GM18873 (cell line): ENCODE data around the gene SYK.
"Not testable (repeated sequence)": the region's sequence is repeated elsewhere in the genome, so short reads cannot be mapped to it uniquely, and the experiment has no call there.

Experiments
- ATAC-seq: cut with Tn5 transposase; IDR thresholded peaks from one replicate; pipeline ENCODE4 v1.9.1; 2021; ENCODE audit warnings: mild to moderate bottlenecking, moderate library complexity, moderate number of reproducible peaks; ENCODE audit not compliant: unreplicated experiment, low FRiP score

The SYK gene

DNA sequence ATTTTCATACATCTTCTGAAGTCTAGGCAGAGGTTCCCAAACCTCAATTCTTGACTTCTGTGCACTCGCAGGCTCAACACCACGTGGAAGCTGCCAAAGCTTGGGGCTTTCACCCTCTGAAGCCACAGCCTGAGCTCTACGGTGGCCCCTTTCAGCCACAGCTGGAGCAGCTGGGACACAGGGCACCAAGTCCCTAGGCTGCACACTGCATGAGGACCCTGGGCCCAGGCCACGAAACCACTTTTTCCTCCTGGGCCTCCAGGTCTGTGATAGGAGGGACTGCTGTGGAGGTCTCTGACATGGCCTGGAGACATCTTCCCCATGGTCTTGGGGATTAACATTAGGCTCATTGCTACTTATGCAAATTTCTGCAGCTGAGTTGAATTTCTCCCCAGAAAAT is 18.8 kb downstream of the SYK start:
- ATAC-seq, result not testable (repeated sequence)

DNA sequence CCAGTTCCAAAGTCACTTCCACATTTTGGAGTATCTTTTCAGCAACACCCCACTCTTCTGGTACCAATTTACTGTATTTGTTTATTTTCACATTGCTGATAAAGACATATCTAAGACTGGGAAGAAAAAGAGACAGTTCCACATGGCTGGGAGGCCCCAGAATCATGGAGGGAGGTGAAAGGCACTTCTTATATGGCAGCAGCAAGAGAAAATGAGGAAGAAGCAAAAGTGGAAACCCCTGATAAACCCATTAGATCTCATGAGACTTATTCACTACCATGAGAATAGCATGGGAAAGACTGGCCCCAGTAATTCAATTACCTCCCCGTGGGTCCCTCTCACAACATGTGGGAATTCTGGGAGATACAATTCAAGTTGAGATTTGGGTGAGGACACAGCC is 19.6 kb downstream of the SYK start:
- not testable (repeated sequence) for ATAC-seq

DNA sequence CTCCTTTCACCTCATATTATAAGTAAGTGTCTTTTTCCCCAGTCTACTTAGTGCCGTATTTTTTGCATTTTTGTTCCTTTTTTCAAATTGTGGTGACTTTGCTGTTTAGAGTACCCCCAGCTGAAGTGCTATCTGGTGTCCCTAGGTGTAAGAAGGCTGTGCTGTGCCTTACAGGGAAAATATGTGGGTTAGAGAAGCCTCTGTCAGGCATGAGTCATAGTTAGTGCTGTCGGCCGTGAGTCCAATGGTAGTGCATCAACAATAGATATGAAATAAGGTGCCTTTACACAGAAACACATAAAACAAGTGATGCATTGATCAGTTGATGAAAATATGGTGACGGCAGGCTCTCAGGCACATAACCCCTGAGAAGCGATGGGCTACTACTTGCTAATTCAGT is 20.1 kb downstream of the SYK start:
- no peak for ATAC-seq

DNA sequence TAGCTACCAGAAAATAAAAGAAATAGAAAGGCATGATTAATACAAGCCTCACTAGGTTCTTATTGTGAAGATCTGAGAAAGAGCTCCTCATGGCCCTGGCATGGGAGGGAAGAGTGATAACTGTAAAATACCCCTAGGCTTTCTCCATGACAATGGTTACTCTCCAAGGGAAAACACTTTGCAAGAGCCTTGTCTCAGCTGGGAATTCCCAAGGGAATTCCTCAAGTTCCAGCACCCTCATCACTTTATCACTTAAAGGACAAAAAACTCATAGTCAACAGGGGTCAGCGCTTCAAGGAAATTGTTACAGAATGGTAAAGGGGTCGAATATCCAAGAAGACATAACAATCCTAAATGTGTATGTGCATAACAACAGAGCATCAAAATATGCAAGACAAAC is 21.2 kb downstream of the SYK start:
- no peak for ATAC-seq

DNA sequence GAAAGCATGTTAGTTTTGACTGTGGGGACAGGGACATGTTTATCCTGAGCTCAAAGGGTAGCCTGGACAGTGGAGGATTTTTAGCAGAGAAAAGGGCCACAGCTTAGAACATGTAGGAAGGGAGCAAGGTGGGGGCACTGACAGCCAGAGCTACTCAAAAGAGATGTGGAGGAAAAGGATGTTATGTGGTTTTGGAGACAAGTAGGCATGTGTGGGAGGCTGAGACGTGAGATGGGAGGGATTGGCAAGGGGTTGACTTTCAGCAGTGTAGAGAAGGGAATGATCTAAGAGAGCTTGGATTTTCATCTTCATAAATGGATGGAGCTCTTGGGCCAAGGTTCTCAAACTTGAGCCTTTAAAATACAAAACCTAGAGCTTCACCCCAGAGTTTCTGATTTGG is 24.0 kb downstream of the SYK start:
- ATAC-seq, result no peak

DNA sequence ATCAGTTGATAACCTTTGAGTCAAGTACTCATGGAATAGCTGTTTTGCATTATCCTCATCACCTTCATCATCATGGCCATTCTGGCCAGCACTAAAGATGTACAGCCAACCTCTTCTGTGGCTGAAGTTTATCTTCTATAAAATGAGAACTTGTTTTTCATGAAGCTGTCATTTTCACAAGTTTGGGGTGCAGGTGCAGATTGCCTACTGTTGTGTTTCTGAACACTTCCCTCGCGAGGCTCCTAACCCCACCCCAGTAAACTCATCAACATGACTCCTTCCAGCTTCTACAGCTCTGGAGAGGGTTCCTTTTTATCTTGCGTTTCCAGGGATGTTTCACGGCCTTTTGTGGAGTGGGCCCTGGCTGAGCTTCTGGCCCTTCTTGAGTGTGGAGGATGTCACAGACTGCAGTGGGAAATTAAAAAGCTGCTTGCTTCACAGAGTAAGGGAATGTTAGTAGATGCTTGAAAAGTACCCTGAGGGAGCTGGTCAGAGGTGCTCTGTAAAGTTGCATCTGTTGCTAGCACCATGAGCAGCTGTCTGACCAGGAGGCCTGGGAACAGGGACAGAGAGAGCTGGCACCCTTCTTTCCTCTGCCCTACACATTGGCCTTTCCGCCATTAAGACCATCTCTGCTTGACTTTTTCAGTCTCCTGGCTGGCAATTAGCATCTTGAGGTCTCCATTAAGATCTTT is 24.9 kb downstream of the SYK start:
- no peak for ATAC-seq

DNA sequence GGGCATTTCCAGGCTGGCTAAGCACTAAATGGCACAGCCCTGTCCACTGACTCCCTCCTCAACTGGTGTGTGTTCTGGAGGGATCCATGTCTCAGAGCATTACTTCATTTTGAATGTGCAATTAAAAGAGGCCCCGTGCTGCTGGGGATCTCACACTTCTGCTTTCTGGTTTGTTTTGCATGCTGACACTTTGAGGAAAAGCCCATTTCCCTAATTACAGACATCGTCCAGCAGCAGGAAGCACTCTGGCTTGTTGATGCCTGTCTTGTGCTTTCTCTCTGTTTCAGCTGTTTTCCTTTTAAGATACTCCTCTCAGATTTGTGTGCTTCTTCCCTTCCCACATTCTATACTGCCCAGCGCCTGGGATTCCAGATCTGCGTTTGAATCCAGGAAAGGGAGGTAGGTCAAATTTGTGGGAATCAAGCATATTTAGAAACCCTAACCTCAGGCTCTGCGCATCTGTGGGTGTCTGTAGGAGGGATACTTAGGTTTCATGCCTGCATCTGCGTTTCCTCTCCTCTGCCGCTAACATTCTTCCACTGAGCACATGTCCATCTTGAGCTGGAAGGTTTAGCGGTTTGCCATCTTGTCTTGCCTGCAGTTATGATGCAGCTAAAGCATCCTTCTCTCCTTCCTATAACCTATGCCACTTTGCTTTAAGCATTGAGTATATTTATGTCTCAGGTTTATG is 25.7 kb downstream of the SYK start:
- ATAC-seq, result peak; percentile 57

DNA sequence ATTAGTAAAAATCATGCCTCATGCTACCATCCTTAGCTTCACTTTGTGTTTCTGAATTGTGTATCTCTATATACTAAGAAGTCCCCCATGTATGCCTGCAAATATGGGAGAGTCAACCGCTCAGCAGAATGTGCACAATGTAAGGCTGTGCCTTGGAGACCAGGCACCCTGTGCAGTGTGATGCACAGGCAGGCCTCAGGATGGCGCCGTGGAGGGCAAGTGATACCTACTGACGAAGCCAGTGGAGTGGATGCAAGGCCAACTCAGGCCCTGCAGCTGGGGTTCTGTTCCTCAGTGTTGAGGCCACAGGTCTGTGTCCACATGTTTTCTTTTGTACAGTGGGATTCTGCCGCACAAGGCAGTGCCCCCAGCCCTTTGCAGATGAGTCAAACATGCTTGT is 28.4 kb downstream of the SYK start:
- no peak for ATAC-seq

DNA sequence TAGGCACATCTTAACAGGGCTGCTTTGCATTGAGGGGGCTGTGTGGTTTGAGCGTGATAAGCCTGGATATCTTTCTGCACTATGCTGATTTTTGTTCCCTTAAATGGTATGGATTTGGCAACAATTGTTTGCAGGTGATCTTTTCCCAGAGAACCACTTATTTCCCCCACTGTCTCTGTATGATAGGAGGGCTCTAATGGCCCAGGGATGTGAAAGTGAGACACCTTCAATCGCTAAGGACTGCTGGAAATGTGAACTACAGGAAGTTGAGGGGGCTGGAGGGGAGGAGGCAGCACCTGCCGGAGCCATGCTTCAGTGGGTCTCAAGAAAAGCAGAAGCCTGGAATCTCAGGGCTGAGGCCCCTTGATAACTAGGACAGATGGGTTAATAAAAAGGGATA is 29.4 kb downstream of the SYK start:
- ATAC-seq, result no peak

DNA sequence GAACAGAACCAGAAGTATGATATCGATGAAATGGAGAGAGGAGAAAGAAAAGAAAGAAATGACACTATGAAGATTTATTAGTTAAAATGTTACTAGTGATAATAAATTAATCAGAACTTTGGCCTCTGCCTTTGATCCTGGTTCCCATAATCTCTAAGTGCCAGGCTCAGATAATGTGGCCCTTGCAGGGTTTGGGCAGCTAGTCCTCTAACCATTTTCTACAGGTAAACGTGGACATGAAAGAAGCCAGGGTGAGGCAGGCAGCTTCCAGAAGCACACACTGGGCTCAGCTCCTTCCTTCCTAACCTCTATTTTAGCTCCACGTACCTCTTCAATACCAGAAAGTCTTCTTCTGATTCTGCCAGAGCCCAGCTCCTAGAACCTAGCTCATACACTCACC is 30.6 kb downstream of the SYK start:
- ATAC-seq, result no peak

DNA sequence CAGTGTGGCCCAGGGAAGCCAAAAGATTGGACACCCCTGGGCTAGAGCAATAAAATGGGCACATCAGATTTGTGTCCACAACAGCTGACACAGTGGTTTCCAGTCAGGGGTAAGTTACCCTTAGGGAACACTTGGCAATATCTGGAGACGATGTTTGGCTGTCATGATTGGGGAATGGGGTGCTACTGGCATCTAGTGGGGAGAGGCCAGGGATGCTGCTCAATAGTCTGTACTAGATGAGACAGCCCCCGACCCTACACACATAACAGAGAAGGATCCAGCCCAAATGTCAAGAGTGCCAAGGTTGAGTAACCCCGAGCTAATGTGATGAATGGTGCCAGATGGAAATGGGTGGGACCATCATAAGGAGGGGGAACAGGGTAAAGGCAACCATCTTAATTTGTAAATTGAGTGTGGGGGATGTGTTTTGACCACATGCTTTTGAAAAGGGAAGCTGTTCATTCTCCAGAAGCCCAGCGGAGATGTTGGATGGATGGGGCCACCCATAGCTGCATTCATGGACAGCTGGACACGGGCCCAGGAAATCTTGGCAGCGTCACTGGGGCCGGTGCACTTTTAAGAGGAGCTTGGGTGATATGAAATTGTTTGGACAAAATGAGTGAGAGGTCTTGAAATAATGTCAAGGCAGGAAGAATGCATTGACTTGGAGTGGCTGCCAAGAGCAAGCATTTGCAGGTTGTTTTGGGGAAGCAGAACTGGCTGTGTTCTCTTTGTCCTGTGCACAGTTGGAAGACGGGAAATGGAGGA is 33.4 kb downstream of the SYK start:
- ATAC-seq, result no peak

DNA sequence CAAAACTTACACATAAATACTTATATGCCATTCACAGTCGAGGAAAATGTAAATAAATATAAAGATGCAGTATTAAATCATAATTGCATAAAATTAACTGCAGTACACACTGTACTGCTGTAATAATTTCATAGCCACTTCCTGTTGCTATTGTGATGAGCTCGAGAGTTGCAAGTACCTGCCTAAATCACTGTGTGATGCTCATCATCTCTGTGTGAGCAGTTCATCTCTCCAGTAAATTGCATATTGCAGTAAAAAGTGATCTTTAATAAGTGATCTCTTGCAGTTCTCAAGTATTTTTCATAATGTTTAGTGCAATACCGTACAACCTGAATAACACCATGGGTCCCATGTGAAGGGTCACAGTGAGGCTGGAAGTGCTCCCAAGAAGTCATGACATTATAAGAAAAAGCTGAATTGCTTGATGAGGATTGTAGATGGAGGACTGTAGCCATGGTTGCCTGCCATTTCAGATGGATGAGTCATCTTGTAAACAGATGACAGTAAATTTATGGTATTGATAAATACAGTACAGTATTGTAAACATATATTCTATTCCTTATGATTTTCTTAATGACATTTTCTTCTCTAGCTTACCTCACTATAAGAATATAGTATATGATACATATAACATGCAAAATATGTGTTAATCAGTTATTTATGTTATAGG is 34.9 kb downstream of the SYK start:
- ATAC-seq, result no peak

DNA sequence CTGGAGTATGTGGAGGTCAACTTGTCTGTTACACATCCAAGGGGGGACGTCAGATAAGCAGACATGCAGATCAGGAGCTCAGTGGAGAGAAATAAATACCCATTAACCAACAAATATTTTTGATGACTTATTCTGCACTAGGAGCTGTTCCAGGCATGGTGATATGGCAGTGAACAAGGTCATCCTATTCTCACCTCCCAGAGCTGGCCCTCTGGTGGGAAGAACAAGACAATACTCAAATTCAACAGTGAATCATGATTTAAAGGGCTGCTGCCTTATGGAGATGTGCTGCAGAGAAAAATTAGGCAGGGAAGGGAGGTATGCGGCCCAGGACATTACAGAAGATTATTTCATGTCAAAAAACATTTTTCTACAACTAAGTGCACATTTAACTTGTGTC is 36.5 kb downstream of the SYK start:
- ATAC-seq, result no peak

DNA sequence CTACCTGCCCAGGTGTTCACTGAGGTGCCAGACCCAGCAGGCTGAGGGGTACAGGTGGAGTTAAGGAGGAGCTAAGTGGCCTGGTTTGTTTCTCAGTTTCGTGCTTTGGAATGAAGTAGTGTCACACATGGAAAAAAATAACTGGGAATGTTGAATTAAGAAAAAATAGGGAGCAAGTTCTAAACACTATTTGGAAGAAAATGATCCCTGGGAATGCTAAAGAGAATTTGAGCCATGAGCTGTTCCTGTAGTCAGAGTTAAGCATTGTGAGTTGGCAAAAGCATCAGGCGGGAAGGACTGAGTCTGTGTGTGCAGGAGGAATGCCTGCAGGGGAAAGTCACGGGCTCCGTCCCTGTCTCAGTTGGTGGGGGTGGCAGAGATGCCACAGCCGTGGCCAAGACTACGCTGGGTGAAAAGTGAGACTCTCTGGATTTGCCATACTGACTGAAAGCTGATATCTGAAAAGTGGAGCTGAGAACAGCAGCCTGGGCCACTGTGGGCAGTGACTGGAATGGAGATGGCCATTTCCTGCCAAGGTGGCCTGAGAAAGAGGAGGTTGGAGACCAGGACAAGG is 37.0 kb downstream of the SYK start:
- no peak for ATAC-seq

DNA sequence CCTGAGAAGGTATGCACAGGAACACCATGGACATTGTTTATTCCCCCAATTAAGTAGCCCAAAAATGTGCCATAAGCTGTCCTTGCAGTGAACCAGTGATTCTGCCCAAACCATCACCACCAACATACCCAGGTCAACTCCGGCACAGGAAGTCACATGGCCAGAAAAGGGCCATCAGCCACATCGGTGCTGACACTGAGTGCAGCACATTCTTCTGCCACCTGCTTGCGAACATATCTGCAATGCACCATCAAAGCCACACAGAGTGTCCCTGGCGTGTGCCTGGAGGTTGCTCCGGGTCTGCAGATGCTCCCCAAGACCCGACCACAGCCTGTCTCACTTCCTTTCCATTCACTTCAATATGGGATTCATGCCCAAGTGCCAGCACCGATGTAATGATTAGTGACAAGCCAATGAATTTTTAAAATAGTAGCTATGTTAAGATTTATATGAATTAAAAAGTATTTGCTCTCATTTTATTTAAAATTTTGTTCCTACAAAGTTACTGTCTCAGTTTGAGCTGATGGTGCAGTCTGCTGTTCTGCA is 37.6 kb downstream of the SYK start:
- ATAC-seq, result no peak

DNA sequence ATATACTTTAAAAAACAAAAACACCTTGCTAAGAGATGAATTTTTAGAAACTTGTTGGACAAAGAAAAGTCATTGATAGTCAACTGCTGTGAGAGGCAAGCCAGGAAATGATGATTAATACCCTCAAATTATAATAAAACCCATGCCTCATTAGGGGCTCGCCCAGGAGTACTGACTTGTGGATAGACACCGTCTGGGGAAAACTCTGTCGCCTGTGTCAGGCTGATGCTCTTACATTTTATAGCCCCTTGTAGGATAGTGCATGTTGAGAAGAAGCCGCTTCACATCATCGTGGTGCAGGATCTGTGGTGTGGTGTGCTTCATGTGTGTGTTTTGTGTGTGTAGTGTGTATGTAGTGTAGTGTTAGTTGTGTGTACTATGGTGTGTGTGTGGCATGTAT is 39.1 kb downstream of the SYK start:
- no peak for ATAC-seq

DNA sequence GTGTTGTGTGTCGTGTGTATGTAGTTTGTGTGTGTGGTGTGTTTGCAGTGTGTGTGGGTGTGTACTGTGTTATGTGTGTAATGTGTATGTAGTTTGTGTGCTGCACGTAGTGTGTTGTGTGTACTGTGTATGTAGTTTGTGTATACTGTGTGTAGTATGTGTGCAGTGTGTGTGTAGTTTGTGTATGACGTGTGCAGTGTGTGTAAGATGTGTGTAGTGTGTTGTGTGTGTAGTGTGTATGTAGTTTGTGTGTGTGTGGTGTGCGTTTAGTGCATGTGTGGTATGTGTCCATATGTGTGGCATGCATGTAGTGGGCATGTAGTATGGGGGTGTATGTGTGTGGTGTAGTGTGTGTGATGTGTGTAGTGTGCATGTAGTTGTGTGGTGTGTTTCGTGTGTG is 39.6 kb downstream of the SYK start:
- no peak for ATAC-seq

DNA sequence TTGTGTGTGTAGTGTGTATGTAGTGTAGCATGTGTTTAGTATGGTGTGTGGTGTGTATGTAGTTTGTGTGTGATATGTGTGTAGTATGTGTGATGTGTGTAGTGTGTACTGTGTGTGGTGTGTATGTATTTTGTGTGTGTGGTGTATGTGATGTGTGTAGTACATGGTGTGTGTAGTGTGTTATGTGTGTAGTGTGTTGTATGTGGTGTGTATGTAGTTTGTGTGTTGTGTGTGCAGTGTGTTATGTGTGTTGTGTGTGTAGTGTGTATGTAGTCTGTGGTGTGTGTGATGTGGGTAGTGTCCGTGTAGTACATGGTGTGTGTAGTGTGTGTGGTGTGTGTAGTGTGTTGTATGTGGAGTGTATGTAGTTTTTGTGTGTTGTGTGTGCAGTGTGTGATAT is 40.0 kb downstream of the SYK start:
- no peak for ATAC-seq

DNA sequence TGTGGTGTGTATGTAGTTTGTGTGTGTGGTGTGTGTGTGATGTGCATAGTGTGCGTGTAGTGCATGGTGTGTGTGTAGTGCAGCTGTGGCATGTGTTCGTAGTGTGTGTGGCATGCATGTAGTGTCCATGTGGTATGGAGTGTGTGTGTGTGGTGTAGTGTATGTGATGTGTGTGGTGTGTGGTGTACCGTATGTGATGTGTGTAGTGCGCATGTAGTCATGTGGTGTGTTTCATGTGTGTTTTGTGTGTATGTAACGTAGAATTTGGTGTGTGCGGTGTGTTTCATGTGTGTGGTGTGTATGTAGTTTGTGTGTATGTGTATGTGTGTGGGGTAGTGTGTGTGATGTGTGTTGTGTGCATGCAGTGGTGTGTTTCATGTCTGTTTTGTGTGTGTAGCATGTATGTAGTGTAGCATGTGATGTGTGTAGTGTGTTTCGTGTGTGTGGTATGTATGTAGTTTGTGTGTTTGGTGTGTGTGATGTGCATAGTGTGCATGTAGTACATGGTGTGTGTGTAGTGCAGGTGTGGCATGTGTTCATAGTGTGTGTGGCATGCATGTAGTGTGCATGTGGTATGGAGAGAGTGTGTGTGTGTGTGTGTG is 40.7 kb downstream of the SYK start:
- ATAC-seq, result no peak

DNA sequence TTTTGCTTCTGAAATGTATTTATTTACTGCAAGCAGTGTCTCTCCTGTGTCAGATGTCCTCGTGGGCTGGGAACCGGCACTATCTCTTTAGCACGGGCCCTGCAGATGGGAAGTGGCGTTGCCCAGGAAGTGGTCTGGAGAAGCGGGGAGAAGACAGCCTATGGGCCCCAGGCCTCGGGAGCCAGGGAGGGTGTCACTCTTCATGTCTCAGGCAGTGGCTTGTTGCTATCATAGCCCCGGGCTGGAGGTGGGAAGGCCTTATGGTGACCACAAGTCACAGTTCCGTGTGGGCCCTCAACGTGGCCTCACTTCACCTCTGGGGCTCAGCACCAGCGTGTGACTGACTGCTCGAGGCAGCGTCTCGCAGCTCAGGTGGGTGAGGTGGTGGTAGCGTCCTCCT is 41.4 kb downstream of the SYK start:
- no peak for ATAC-seq
